PC-9 (cell line): ENCODE results near the gene USH1C.

Experiments used
- EZH2 ChIP-seq: fragments of 200-600 bp; sonication (generic); IDR thresholded peaks from 2 replicates; pipeline ENCODE4 v1.8.0; 2017; ENCODE audit warnings: antibody characterized with exemption, low read depth
- TF ChIP-seq, protein P1 (sequence below): fragments of 200-600 bp; sonication (generic); conservative IDR thresholded peaks from 2 replicates; pipeline ENCODE4 v1.6.1; 2017; ENCODE audit warnings: mixed run types, antibody characterized with exemption, mild to moderate bottlenecking, moderate library complexity

DNA sequence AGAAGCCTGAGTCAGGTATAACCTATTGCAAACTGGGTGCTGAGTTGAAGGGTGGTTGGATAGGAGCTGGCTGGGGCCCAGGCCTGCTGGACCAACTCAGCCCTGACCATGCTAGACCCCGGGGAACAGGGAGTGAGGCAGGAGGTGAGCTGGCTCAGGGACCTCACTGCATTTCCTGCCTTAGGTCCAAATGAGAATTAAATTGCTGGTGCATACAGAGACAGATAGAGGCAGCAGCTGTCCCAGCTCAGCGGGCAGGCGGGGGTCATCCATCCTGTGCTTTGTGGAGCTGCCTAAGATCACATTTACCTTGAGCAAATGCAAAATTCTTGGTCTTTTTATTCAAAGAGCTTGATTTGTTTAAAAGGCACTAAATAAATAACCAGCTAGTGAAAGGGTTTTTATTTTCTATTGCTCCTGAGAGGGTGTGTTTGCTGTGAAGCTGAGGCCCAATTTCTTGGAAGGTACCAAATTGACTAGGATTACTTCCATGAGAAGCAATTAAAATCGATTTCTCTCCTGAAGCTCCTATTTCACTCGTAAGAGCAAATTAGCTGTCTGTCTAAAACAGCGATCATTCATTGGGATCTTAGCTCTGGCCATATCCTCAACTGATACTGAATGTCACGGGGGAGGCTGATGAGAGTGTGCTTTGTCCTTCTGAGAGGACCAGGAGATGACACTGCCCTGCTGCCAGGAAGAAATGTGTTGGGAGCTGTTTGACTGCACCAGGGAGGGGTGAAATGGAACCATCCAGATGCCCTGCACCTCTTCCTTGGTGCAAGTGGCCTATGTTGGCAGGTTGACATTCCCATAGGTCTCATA is 24.9 kb downstream of the USH1C start:
- TF ChIP-seq, protein P1, sequence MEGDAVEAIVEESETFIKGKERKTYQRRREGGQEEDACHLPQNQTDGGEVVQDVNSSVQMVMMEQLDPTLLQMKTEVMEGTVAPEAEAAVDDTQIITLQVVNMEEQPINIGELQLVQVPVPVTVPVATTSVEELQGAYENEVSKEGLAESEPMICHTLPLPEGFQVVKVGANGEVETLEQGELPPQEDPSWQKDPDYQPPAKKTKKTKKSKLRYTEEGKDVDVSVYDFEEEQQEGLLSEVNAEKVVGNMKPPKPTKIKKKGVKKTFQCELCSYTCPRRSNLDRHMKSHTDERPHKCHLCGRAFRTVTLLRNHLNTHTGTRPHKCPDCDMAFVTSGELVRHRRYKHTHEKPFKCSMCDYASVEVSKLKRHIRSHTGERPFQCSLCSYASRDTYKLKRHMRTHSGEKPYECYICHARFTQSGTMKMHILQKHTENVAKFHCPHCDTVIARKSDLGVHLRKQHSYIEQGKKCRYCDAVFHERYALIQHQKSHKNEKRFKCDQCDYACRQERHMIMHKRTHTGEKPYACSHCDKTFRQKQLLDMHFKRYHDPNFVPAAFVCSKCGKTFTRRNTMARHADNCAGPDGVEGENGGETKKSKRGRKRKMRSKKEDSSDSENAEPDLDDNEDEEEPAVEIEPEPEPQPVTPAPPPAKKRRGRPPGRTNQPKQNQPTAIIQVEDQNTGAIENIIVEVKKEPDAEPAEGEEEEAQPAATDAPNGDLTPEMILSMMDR, result no peak
- TF ChIP-seq EZH2, result no peak
